Vagina (tissue), 2 donors: ENCODE data around the gene KRT16.
"Not testable (repeated sequence)": the region's sequence is repeated elsewhere in the genome, so short reads cannot be mapped to it uniquely, and the experiment has no call there.

Source experiments
- POLR2A ChIP-seq, 2 donors: fragments of 450-650 bp; IDR thresholded peaks; one replicate each; pipeline ENCODE4 v1.6.1; 2017; ENCODE audit warnings: antibody characterized with exemption in 2 of 2, mild to moderate bottlenecking in 2 of 2, moderate library complexity in 2 of 2
- TF ChIP-seq, protein P1 (sequence below), 3 experiments: fragments of 450-650 bp in 2 of 3; fragments of 200-600 bp in 1 of 3; sonication (generic) in 1 of 3; IDR thresholded peaks; one replicate each; pipeline ENCODE4 v1.5.1; 2017 to 2019; ENCODE audit warnings: antibody characterized with exemption in 3 of 3, mild to moderate bottlenecking in 2 of 3, moderate library complexity in 2 of 3

DNA sequence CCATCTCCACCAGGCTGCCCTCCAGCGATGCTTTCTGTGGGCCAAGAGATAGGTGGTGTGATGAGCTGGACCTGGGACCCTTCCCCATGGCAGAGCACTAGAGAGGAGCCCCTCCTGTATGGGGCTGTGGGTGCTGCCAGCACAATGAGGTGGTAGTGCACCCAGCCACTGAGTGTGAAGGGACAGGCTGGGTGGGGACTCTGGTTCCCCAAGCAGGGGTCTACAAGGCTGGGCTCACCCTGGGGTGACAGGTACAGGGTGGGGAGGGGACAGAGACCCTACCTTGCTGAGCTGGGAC is 15.5 kb upstream of the KRT16 start:
- TF ChIP-seq, protein P1, sequence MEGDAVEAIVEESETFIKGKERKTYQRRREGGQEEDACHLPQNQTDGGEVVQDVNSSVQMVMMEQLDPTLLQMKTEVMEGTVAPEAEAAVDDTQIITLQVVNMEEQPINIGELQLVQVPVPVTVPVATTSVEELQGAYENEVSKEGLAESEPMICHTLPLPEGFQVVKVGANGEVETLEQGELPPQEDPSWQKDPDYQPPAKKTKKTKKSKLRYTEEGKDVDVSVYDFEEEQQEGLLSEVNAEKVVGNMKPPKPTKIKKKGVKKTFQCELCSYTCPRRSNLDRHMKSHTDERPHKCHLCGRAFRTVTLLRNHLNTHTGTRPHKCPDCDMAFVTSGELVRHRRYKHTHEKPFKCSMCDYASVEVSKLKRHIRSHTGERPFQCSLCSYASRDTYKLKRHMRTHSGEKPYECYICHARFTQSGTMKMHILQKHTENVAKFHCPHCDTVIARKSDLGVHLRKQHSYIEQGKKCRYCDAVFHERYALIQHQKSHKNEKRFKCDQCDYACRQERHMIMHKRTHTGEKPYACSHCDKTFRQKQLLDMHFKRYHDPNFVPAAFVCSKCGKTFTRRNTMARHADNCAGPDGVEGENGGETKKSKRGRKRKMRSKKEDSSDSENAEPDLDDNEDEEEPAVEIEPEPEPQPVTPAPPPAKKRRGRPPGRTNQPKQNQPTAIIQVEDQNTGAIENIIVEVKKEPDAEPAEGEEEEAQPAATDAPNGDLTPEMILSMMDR (IDR thresholded peaks at IDR 0.05), result not testable (repeated sequence)
- TF ChIP-seq POLR2A (IDR thresholded peaks at IDR 0.05), result not testable (repeated sequence)
